MCF 10A (cell line): ENCODE data around the gene ECD. TPM values are rescaled to one million over a fixed set of nuclear protein-coding genes. Genes with fewer than 3 reads are reported as not detected.
A peak's percentile ranks its signal among the peaks of the same experiment; 100 is the strongest.

Experiments used
- BruUV-seq: library from RNA; stranded (reverse); fragments of 400-500 nt; replicated peaks from 2 replicates; lab custom pipeline; 2021; lab: Mats Ljungman, UMichigan
- CTCF ChIA-PET: fragments of 300-600 bp; sonication (Branson Sonifier 250); formaldehyde crosslinking; extraction: SDS; loops from one replicate; lab custom pipeline; 2021; ENCODE audit warnings: antibody characterized with exemption, inconsistent platforms; lab: Yijun Ruan, JAX
- POLR2A ChIA-PET: fragments of 300-600, 350-650 bp; sonication (Branson Sonifier 250); formaldehyde crosslinking; extraction: SDS; loops from one replicate; lab custom pipeline; 2020; ENCODE audit warnings: antibody characterized with exemption, inconsistent platforms; lab: Yijun Ruan, JAX
- DNase-seq: peaks from one replicate; pipeline ENCODE4 v3.0.0-alpha.2; 2018; ENCODE audit not compliant: unreplicated experiment
- H3K27ac Mint-ChIP-seq: one replicate; pipeline ENCODE4 v1.8.0; 2022; ENCODE audit warnings: mild to moderate bottlenecking, low read depth, mixed read lengths; ENCODE audit not compliant: unreplicated experiment
- H3K27me3 Mint-ChIP-seq: one replicate; pipeline ENCODE4 v1.8.0; 2022; ENCODE audit warnings: mixed read lengths; ENCODE audit not compliant: insufficient read depth, unreplicated experiment
- H3K36me3 Mint-ChIP-seq: one replicate; pipeline ENCODE4 v1.8.0; 2022; ENCODE audit warnings: mild to moderate bottlenecking, moderate library complexity, mixed read lengths; ENCODE audit not compliant: insufficient read depth, unreplicated experiment
- H3K4me1 Mint-ChIP-seq: one replicate; pipeline ENCODE4 v1.8.0; 2022; ENCODE audit warnings: mixed read lengths; ENCODE audit not compliant: insufficient read depth, unreplicated experiment
- H3K4me3 Mint-ChIP-seq: one replicate; pipeline ENCODE4 v1.8.0; 2022; ENCODE audit warnings: mild to moderate bottlenecking, moderate library complexity, mixed read lengths; ENCODE audit not compliant: unreplicated experiment
- H3K9me3 Mint-ChIP-seq: one replicate; pipeline ENCODE4 v1.8.0; 2022; ENCODE audit warnings: mixed read lengths; ENCODE audit not compliant: unreplicated experiment
- intact Hi-C: fragments of 100-400 bp; cut with micrococcal nuclease; formaldehyde crosslinking; loops from 2 replicates; pipeline ENCODE4 v1.14.1; 2022
- total RNA-seq: library from RNA; stranded (reverse); gene quantifications from 2 replicates; pipeline ENCODE4 v1.2.3, GENCODE V29; 2022
- TF ChIP-seq, protein P1 (sequence below): fragments of 200-600 bp; IDR thresholded peaks from one replicate; pipeline ENCODE4 v1.8.0; 2022; ENCODE audit warnings: antibody characterized with exemption, mild to moderate bottlenecking; ENCODE audit not compliant: unreplicated experiment

The ECD gene
- total RNA-seq, 1 experiment from 2014 or later = 29.9 TPM

DNA sequence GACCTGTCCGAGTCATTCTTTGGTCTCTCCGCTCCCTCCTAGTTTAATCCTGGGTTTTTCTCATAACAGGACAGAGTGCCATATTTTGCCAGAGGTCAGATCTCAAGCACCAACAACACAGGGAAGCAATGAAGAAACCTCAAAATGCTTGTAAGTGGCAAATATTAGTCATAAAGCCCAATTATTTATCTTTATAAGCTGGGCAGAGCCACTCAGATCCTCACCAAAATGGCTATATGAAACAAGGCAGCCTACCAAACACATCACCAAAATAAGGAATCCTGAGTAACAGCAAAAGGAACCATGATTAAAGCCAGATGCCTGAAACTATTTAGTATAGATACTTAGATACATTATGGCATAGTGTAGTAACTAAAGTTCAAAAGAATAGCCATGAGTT, 4.7 kb downstream of the ECD start:
- CTCF ChIA-PET = interaction anchor here (0.6 to 0.7 kb wide), 3 partner anchors 24 to 792 kb away, joined by 3 read pairs; no protein-coding TSS in a partner anchor
- H3K36me3 Mint-ChIP-seq = peaks cover 54% of the 10 kb centered on the region
- no TSS peak for BruUV-seq
- peaks cover 42% of the 10 kb centered on the region for H3K4me1 Mint-ChIP-seq
- H3K4me3 Mint-ChIP-seq = no peak overlapping the region
- no peak for DNase-seq
- intact Hi-C loops = no loop called here
- H3K27ac Mint-ChIP-seq = no peak overlapping the region
- POLR2A ChIA-PET = interaction anchor here (0.8 to 1.8 kb wide), 2 partner anchors 28 to 90 kb away, joined by 3 to 4 read pairs; no protein-coding TSS in a partner anchor
- TF ChIP-seq, protein P1, sequence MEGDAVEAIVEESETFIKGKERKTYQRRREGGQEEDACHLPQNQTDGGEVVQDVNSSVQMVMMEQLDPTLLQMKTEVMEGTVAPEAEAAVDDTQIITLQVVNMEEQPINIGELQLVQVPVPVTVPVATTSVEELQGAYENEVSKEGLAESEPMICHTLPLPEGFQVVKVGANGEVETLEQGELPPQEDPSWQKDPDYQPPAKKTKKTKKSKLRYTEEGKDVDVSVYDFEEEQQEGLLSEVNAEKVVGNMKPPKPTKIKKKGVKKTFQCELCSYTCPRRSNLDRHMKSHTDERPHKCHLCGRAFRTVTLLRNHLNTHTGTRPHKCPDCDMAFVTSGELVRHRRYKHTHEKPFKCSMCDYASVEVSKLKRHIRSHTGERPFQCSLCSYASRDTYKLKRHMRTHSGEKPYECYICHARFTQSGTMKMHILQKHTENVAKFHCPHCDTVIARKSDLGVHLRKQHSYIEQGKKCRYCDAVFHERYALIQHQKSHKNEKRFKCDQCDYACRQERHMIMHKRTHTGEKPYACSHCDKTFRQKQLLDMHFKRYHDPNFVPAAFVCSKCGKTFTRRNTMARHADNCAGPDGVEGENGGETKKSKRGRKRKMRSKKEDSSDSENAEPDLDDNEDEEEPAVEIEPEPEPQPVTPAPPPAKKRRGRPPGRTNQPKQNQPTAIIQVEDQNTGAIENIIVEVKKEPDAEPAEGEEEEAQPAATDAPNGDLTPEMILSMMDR = no peak
- H3K27me3 Mint-ChIP-seq = no peaks in the 10 kb centered on the region
- H3K9me3 Mint-ChIP-seq = no peaks in the 10 kb centered on the region

DNA sequence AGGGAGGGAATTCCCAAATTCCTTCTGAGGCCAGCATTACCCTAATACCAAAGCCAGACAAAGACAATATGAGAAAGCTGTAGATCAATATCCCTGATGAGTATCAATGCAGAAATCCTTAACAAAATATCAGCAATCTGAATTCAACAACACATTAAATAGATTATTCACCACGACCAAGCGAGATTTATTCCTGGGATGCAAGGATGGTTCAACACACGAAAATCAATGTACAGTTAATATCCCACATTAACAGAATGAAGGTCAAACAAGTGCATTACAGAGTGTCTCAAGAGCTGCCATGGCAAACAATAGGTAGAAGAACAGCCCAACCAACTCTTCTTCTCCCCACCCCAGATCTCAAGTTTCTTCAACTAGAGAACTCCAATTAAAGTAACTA, 6.1 kb downstream of the ECD start:
- H3K27me3 Mint-ChIP-seq = no peaks in the 10 kb centered on the region
- peaks cover 59% of the 10 kb centered on the region for H3K36me3 Mint-ChIP-seq
- ChIA-PET POLR2A (interaction anchor here (1.1 kb wide), 1 partner anchor 66 kb away, joined by 3 read pairs; no protein-coding TSS in a partner anchor), CTCF (interaction anchor here (0.6 to 4.7 kb wide), 2 partner anchors 67 to 1082 kb away, joined by 5 to 66 read pairs; partner anchors contain the start of gene P4HA1)
- BruUV-seq = no TSS peak
- no peak overlapping the region for H3K27ac Mint-ChIP-seq
- intact Hi-C loops = no loop called here
- TF ChIP-seq, protein P1 = no peak
- no peak overlapping the region for H3K4me3 Mint-ChIP-seq
- peaks cover 39% of the 10 kb centered on the region for H3K4me1 Mint-ChIP-seq
- no peaks in the 10 kb centered on the region for H3K9me3 Mint-ChIP-seq
- DNase-seq = no peak

DNA sequence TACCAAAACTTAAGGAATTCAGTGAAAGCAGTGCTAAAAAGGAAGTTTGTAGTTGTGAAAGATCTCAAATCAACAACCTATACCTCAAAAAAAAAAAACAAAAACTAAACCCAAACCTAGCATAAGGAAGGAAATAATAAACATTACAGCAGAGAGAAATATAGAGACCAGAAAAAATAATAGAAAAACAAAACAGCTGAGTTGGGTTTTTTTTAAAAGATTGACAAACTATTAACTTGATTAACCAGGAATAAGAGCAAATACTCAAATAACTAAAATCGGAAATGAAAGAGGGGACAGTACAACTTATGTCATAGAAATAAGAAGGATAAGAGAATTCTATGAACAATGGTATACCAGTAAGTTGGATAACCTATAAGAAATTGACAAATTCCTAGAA, 6.7 kb downstream of the ECD start:
- no peaks in the 10 kb centered on the region for H3K9me3 Mint-ChIP-seq
- H3K36me3 Mint-ChIP-seq = peaks cover 61% of the 10 kb centered on the region
- no TSS peak for BruUV-seq
- TF ChIP-seq, protein P1 = no peak
- POLR2A ChIA-PET = interaction anchor here (1.1 kb wide), 2 partner anchors 47 to 65 kb away, joined by 3 to 4 read pairs; no protein-coding TSS in a partner anchor
- H3K27me3 Mint-ChIP-seq = no peaks in the 10 kb centered on the region
- H3K4me1 Mint-ChIP-seq = peaks cover 34% of the 10 kb centered on the region
- DNase-seq = no peak
- H3K27ac Mint-ChIP-seq = no peak overlapping the region
- no peak overlapping the region for H3K4me3 Mint-ChIP-seq
- intact Hi-C loops = no loop called here
- CTCF ChIA-PET = interaction anchor here (0.6 to 4.7 kb wide), 3 partner anchors 22 to 1081 kb away, joined by 3 to 66 read pairs (median 5); partner anchors contain the start of gene P4HA1

DNA sequence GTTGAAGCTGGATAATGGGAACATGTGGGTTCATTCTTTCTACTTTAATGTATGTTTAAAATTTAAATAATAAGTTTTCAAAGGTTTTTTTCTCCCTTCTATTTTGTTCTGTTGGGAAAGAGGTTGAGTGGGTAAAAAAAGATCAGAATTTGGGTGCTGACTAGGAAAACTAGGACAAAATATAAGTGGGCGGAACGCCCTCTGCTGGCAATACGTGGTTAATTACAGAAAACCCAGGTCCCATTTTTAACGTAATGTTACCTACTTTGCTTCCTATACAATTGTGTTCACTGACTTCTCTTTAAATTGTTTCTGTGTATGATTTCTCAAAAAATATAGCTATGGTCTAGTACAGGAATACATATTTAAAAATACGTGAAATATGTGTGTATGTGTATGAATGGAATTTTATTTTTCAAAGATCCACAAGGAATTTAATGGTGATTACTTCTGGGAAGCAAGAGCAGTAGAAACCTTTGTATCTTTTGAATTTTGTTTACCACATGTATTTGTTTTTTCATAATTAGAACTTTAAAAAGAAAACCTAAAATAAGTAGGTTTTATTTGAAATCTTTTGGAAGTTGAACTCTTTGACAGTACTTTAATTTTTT, 8.7 kb downstream of the ECD start:
- BruUV-seq = TSS peak; percentile 10
- H3K4me3 Mint-ChIP-seq = no peak overlapping the region
- intact Hi-C loops = no loop called here
- H3K27me3 Mint-ChIP-seq = no peaks in the 10 kb centered on the region
- TF ChIP-seq, protein P1 = peak; percentile 71
- H3K9me3 Mint-ChIP-seq = no peaks in the 10 kb centered on the region
- H3K36me3 Mint-ChIP-seq = peaks cover 78% of the 10 kb centered on the region
- no peak overlapping the region for H3K27ac Mint-ChIP-seq
- POLR2A ChIA-PET = interaction anchor here (1.9 to 2.2 kb wide), 3 partner anchors 9 to 63 kb away, joined by 14 to 19 read pairs (median 17); partner anchors contain the start of genes ECD, FAM149B1, NUDT13 and P4HA1
- CTCF ChIA-PET = interaction anchor here (0.5 to 4.7 kb wide), 26 partner anchors 10 to 1323 kb away, joined by 3 to 66 read pairs (median 4); partner anchors contain the start of genes ECD, FAM149B1 and P4HA1
- peak; percentile 69 for DNase-seq
- H3K4me1 Mint-ChIP-seq = peaks cover 24% of the 10 kb centered on the region
